GM12878 (cell line): Measurements from ENCODE around the gene MAD1L1. TPM values are rescaled to one million over a fixed set of nuclear protein-coding genes. Genes with fewer than 3 reads are reported as not detected.

Source experiments
- ATF3 ChIP-seq: IDR thresholded peaks from 2 replicates; pipeline ENCODE4 v1.6.1; 2011; ENCODE audit warnings: low read depth, mild to moderate bottlenecking, low read length, moderate library complexity, borderline replicate concordance; ENCODE audit errors: extremely low read depth
- E2F8 ChIP-seq: fragments of 450-650 bp; IDR thresholded peaks from 2 replicates; pipeline ENCODE4 v1.6.1; 2018; ENCODE audit warnings: mild to moderate bottlenecking, low read depth, moderate library complexity; ENCODE audit not compliant: partially characterized antibody
- HDAC2 ChIP-seq: fragments of 200-600 bp; sonication (generic); IDR thresholded peaks from 2 replicates; pipeline ENCODE4 v1.6.1; 2017
- IRF5 ChIP-seq: fragments of 450-650 bp; IDR thresholded peaks from 2 replicates; pipeline ENCODE4 v1.6.1; 2017; ENCODE audit warnings: borderline replicate concordance
- STAT1 ChIP-seq: fragments of 450-650 bp; conservative IDR thresholded peaks from 2 replicates; pipeline ENCODE4 v1.6.1; 2014; ENCODE audit warnings: antibody characterized with exemption, mild to moderate bottlenecking
- STAT3 ChIP-seq: IDR thresholded peaks from 2 replicates; pipeline ENCODE4 v1.6.1; 2011; ENCODE audit warnings: low read depth, low read length, improper control_type of control experiment
- ZBTB33 ChIP-seq: fragments of 450-650 bp; IDR thresholded peaks from 2 replicates; pipeline ENCODE4 v1.6.1; 2017; ENCODE audit warnings: mild to moderate bottlenecking
- polyA plus RNA-seq, 11 experiments: library from polyadenylated mRNA; depleted of rRNA in 4 of 11; unstranded in 6 of 11; stranded (reverse) in 5 of 11; fragments of >200 nt; fragmentation: Nextera tagmentation in 4 of 11; fragmentation: Illumina TruSeq in 1 of 11; extraction: Ambion mirVana in 4 of 11; extraction: Trizol in 1 of 11; gene quantifications; 1 replicate in 1 of 11; 2 replicates in 10 of 11; pipeline versions ENCODE4 v1.2.1 to v1.2.3, GENCODE V29; 2011 to 2016; ENCODE audit warnings: inconsistent platforms in 2 of 11, missing spikeins in 2 of 11, low read depth in 1 of 11
- total RNA-seq, 4 experiments: library from RNA; depleted of rRNA in 3 of 4; stranded (reverse); fragments of >200 nt in 3 of 4; fragmentation: Illumina TruSeq in 1 of 4; extraction: Trizol in 1 of 4; gene quantifications; 2 replicates each; pipeline versions ENCODE4 v1.2.1 to v1.2.3, GENCODE V29; 2013 to 2021

Gene MAD1L1
- total and polyA plus RNA-seq, 10 of the 15 experiments (the other 5 are each of a cell fraction or from before 2014, with no cell fraction given): 2.2 to 76.8 (median 38.3) TPM

GRCh38 chr7:1917221-1918062 lies 315.3 kb downstream of the MAD1L1 start (continued):
- TF ChIP-seq E2F8 (no peak), ZBTB33 (no peak), IRF5 (no peak), STAT1 (no peak), STAT3 (no peak), ATF3 (no peak), HDAC2 (no peak)
